SK-N-SH (cell line): Measurements from ENCODE around the gene SSTR5. TPM values are rescaled to one million over a fixed set of nuclear protein-coding genes. Genes with fewer than 3 reads are reported as not detected.

Experiments used
- CTCF ChIA-PET: fragments of 300-600, 350-600 bp; formaldehyde crosslinking; extraction: SDS; loops from one replicate; lab custom pipeline; 2021; lab: Yijun Ruan, JAX
- POLR2A ChIA-PET: fragments of 350-600 bp; sonication (Branson Sonifier 250); formaldehyde crosslinking; extraction: SDS; loops from one replicate; lab custom pipeline; 2020; ENCODE audit warnings: antibody characterized with exemption, inconsistent platforms; lab: Yijun Ruan, JAX
- DNase-seq: peaks from one replicate; pipeline ENCODE4 v3.0.0; 2012
- H2AFZ ChIP-seq: fragments of 200-600 bp; sonication (generic); 2 replicates; pipeline ENCODE4 v1.8.1; 2016; ENCODE audit warnings: antibody characterized with exemption, mild to moderate bottlenecking, low read depth
- H3F3A ChIP-seq: fragments of 200-600 bp; sonication (generic); replicated peaks from 2 replicates; pipeline ENCODE3; 2016; ENCODE audit warnings: antibody characterized with exemption, mild to moderate bottlenecking; ENCODE audit not compliant: insufficient read depth
- H3K27ac ChIP-seq, 2 experiments: fragments of 200-500 bp in 1 of 2; fragments of 200-600 bp in 1 of 2; sonication (Bioruptor generic) in 1 of 2; sonication (generic), shearing (Covaris generic) in 1 of 2; 2 replicates each; pipeline versions ENCODE4 v1.5.1 to v1.6.1; 2014 to 2016; ENCODE audit warnings: low read depth in 2 of 2, inconsistent platforms in 1 of 2, low read length in 1 of 2, mild to moderate bottlenecking in 1 of 2, mixed read lengths in 1 of 2
- H3K27me3 ChIP-seq: fragments of 200-600 bp; sonication (generic), shearing (Covaris generic); 2 replicates; pipeline ENCODE4 v1.6.1; 2016; ENCODE audit warnings: mixed run types; ENCODE audit not compliant: insufficient read depth
- H3K36me3 ChIP-seq, 2 experiments: fragments of 200-500 bp in 1 of 2; fragments of 200-600 bp in 1 of 2; sonication (Bioruptor generic) in 1 of 2; sonication (generic) in 1 of 2; replicated peaks in 1 of 2; 2 replicates each; pipeline versions ENCODE3 to v1.5.1; 2014 to 2016; ENCODE audit warnings: low read length in 1 of 2, mild to moderate bottlenecking in 1 of 2; ENCODE audit not compliant: insufficient read depth in 2 of 2, control insufficient read depth in 1 of 2
- H3K4me1 ChIP-seq, 2 experiments: fragments of 200-500 bp in 1 of 2; fragments of 200-600 bp in 1 of 2; sonication (Bioruptor generic) in 1 of 2; sonication (generic), shearing (Covaris generic) in 1 of 2; 2 replicates each; pipeline versions ENCODE4 v1.5.1 to v1.6.1; 2014 to 2016; ENCODE audit warnings: low read depth in 1 of 2, low read length in 1 of 2, mixed run types in 1 of 2; ENCODE audit not compliant: insufficient read depth in 2 of 2, control insufficient read depth in 1 of 2
- H3K4me2 ChIP-seq: fragments of 200-600 bp; sonication (generic), shearing (Covaris generic); 2 replicates; pipeline ENCODE4 v1.6.1; 2017; ENCODE audit warnings: mixed run types
- H3K4me3 ChIP-seq, 2 experiments: fragments of 200-500 bp in 1 of 2; fragments of 200-600 bp in 1 of 2; sonication (Bioruptor generic) in 1 of 2; sonication (generic), shearing (Covaris generic) in 1 of 2; 2 replicates each; pipeline versions ENCODE4 v1.5.1 to v1.8.1; 2014 to 2016; ENCODE audit warnings: low read depth in 2 of 2, inconsistent platforms in 1 of 2, low read length in 1 of 2, mild to moderate bottlenecking in 1 of 2, mixed read lengths in 1 of 2, moderate library complexity in 1 of 2
- H3K79me2 ChIP-seq: fragments of 200-600 bp; sonication (generic); 2 replicates; pipeline ENCODE4 v1.8.1; 2017; ENCODE audit warnings: mild to moderate bottlenecking; ENCODE audit not compliant: insufficient read depth
- H3K9ac ChIP-seq: fragments of 200-600 bp; sonication (generic); 2 replicates; pipeline ENCODE4 v1.6.1; 2017; ENCODE audit warnings: mixed run types
- H3K9me2 ChIP-seq: fragments of 200-600 bp; sonication (generic); 2 replicates; pipeline ENCODE4 v1.6.1; 2017; ENCODE audit warnings: mixed run types
- H3K9me3 ChIP-seq: fragments of 200-600 bp; sonication (generic); 2 replicates; pipeline ENCODE4 v1.6.1; 2017; ENCODE audit warnings: mixed run types, mild to moderate bottlenecking, moderate library complexity
- H4K20me1 ChIP-seq: fragments of 200-600 bp; sonication (generic); 2 replicates; pipeline ENCODE4 v1.6.1; 2017; ENCODE audit warnings: mild to moderate bottlenecking, mixed run types; ENCODE audit not compliant: insufficient read depth
- ELF1 ChIP-seq: IDR thresholded peaks from 2 replicates; pipeline ENCODE4 v1.4.0; 2012
- JUND ChIP-seq: IDR thresholded peaks from 2 replicates; pipeline ENCODE4 v1.4.0; 2012
- MXI1 ChIP-seq: IDR thresholded peaks from 2 replicates; pipeline ENCODE4 v1.6.1; 2012; ENCODE audit warnings: mild to moderate bottlenecking, low read depth, low read length, improper control_type of control experiment
- NFIC ChIP-seq: IDR thresholded peaks from 2 replicates; pipeline ENCODE4 v1.4.0; 2012; ENCODE audit warnings: borderline replicate concordance
- RCOR1 ChIP-seq: fragments of 150-350 bp; IDR thresholded peaks from 2 replicates; pipeline ENCODE4 v1.6.1; 2017; ENCODE audit warnings: antibody characterized with exemption, low read length
- WGBS: methylation state at CpG from one replicate; pipeline ENCODE4 v1.1.6; 2017; ENCODE audit warnings: low lambda C conversion rate; 5-methylcytosine and 5-hydroxymethylcytosine counted together
- polyA plus RNA-seq, 3 experiments: library from polyadenylated mRNA; depleted of rRNA; stranded (reverse); fragments of >200 nt; gene quantifications; 2 replicates each; pipeline ENCODE4 v1.2.3, GENCODE V29; 2012
- TF ChIP-seq, protein P1 (sequence below): IDR thresholded peaks from 2 replicates; pipeline ENCODE4 v1.6.1; 2012; ENCODE audit warnings: mild to moderate bottlenecking, low read depth, low read length, moderate library complexity
- TF ChIP-seq, protein P2 (sequence below): fragments of 150-350 bp; IDR thresholded peaks from 2 replicates; pipeline ENCODE4 v1.6.1; 2017; ENCODE audit warnings: antibody characterized with exemption, low read length, low read depth, borderline replicate concordance

SSTR5 gene
- polyA plus RNA-seq, 1 of the 3 experiments (the other 2 are of a cell fraction), result not detected

DNA sequence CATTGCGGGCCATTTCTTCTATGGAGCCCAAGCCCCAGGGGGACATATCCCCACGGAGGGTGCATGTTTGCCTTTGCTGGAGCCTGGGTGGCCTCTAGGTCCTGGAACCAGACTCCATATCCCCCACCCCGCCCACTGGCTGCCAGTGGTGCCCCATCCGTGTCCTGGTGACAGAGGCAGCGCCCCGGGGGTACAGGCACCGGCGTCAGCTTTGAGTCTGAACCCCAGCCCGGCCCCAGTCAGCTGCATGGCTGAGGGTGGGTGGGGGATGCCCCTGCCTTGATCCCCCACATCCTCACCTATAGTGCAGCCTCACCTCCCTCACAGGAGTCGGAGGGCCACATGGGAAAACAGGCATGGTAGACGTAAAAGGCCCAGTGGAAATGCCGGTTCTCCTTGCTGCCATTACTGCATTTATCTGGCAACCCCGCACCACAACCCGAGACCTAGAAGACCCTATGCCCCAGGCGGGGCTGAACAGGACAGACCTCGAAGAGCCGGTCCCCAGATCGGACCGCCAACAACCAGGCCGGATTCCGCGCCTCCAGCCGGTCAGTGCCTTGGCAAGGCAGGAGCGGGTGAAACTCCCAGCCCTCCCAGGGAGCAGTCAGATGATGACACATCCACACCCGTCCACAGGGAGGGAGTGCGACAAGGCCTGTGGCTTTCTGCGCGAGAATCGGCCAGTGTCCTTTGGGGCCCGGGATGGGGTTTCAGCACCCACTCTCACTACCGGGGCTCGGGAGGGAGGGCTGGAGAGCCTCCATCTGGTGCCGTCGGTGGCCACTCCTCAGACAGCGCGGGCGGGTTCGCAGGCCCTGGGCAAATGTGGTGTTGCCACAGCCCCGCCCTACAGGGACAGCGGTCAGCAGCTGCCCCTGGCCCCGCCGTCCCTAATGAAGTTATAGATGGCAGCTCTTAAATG, 11.9 kb upstream of the SSTR5 start:
- POLR2A ChIA-PET, result no interaction called here
- no peaks in the 10 kb centered on the region for H3K9me2 ChIP-seq
- CTCF ChIA-PET, result interaction anchor here (0.6 to 2.1 kb wide), 3 partner anchors 8 to 275 kb away, joined by 3 to 8 read pairs (median 4); no protein-coding TSS in a partner anchor
- no peak for DNase-seq
- no peaks in the 10 kb centered on the region for H4K20me1 ChIP-seq
- H3K27ac ChIP-seq, result no peak overlapping the region
- H3K9ac ChIP-seq, result no peak overlapping the region
- no peaks in the 10 kb centered on the region for H3K79me2 ChIP-seq
- peaks cover 50% of the 10 kb centered on the region for H3K27me3 ChIP-seq
- no peak overlapping the region for H3K4me2 ChIP-seq
- no peaks in the 10 kb centered on the region for H3K4me1 ChIP-seq
- no peaks in the 10 kb centered on the region for H3F3A ChIP-seq
- no peak overlapping the region for H2AFZ ChIP-seq
- H3K36me3 ChIP-seq, result no peaks in the 10 kb centered on the region
- H3K9me3 ChIP-seq, result no peaks in the 10 kb centered on the region
- 35% methylated on average over 19 of the region's 42 CpGs for WGBS
- no peak overlapping the region for H3K4me3 ChIP-seq
- no peak for TF ChIP-seq NFIC
- TF ChIP-seq JUND, result no peak
- TF ChIP-seq MXI1, result no peak
- TF ChIP-seq, all 33 proteins: peak for 0

DNA sequence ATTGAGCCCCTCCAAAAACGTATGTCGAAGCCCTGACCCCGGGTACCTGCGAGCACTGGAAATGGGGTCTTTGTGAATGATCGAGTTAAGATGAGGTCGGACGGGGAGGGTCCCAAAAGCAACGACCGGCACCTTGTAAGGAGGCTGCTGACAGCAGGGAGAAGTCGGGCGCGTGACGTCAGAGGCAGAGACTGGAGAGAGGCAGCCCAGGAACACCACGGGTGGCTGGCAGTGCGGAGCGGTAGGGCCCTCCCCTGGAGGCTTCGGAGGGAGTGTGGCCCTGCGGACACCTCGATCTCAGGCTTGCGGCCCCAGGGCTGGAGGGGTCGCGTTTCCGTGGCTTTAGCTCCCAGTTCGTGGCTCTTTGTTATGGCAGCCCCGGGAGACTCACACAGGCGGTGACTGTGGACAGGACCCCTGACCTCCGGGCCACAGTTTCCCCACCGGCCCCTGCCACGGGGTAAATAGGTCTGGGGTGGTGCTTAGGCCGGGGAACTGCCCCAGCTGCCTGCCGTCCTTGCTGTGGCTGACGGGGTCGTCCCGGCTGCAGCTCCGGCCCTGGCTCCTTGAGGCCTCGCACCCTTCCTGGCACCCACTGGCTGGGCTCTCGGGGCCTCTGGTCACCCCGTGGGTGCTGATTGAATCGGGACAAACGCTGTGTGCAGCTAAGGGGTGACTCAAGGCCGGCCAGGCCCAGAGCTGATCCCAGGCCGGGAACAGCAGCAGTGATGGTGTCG, 10.6 kb upstream of the SSTR5 start:
- Histone ChIP-seq H4K20me1 (no peaks in the 10 kb centered on the region), H2AFZ (no peak overlapping the region), H3K4me1 (no peaks in the 10 kb centered on the region), H3K9ac (no peak overlapping the region), H3K4me3 (no peak overlapping the region), H3F3A (no peaks in the 10 kb centered on the region), H3K27ac (no peak overlapping the region), H3K9me3 (no peaks in the 10 kb centered on the region), H3K4me2 (no peak overlapping the region), H3K27me3 (peaks cover 63% of the 10 kb centered on the region), H3K79me2 (no peaks in the 10 kb centered on the region), H3K9me2 (no peaks in the 10 kb centered on the region), H3K36me3 (no peaks in the 10 kb centered on the region)
- DNase-seq, result no peak
- whole genome bisulfite sequencing, result 54% methylated on average over 23 of the region's 43 CpGs
- TF ChIP-seq ELF1, result no peak
- no peak for TF ChIP-seq RCOR1
- TF ChIP-seq, protein P1, sequence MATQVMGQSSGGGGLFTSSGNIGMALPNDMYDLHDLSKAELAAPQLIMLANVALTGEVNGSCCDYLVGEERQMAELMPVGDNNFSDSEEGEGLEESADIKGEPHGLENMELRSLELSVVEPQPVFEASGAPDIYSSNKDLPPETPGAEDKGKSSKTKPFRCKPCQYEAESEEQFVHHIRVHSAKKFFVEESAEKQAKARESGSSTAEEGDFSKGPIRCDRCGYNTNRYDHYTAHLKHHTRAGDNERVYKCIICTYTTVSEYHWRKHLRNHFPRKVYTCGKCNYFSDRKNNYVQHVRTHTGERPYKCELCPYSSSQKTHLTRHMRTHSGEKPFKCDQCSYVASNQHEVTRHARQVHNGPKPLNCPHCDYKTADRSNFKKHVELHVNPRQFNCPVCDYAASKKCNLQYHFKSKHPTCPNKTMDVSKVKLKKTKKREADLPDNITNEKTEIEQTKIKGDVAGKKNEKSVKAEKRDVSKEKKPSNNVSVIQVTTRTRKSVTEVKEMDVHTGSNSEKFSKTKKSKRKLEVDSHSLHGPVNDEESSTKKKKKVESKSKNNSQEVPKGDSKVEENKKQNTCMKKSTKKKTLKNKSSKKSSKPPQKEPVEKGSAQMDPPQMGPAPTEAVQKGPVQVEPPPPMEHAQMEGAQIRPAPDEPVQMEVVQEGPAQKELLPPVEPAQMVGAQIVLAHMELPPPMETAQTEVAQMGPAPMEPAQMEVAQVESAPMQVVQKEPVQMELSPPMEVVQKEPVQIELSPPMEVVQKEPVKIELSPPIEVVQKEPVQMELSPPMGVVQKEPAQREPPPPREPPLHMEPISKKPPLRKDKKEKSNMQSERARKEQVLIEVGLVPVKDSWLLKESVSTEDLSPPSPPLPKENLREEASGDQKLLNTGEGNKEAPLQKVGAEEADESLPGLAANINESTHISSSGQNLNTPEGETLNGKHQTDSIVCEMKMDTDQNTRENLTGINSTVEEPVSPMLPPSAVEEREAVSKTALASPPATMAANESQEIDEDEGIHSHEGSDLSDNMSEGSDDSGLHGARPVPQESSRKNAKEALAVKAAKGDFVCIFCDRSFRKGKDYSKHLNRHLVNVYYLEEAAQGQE, result no peak
- TF ChIP-seq, protein P2, sequence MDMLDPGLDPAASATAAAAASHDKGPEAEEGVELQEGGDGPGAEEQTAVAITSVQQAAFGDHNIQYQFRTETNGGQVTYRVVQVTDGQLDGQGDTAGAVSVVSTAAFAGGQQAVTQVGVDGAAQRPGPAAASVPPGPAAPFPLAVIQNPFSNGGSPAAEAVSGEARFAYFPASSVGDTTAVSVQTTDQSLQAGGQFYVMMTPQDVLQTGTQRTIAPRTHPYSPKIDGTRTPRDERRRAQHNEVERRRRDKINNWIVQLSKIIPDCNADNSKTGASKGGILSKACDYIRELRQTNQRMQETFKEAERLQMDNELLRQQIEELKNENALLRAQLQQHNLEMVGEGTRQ, result no peak
- CTCF ChIA-PET, result interaction anchor here (1.1 to 2.1 kb wide), 2 partner anchors 11 to 41 kb away, joined by 4 to 8 read pairs; no protein-coding TSS in a partner anchor
- POLR2A ChIA-PET, result no interaction called here
